ENCODE measurements around the gene POU3F1. TPM values are rescaled to one million over a fixed set of nuclear protein-coding genes. Genes with fewer than 3 reads are reported as not detected.

The POU3F1 gene
- 0.69 and 2.8 TPM in 2 replicates for total RNA-seq (ENCODE audit: low replicate concordance)
- long read RNA-seq: 0 reads

- Mint-ChIP-seq H3K9me3 (no peaks in the 10 kb centered on the region), H3K4me3 (peak within 1 kb of the TSS; percentile 86), H3K4me1 (ENCODE audit: unreplicated experiment) (peaks cover 15% of the 10 kb centered on the region), H3K36me3 (peaks cover 3% of the 10 kb centered on the region), H3K27ac (no peak within 1 kb of the TSS), H3K27me3 (peaks cover 74% of the 10 kb centered on the region)
- DNase-seq (ENCODE audit: extremely low spot score, unreplicated experiment): no peak
- no peak for TF ChIP-seq CTCF (conservative IDR thresholded peaks at IDR 0.05)
These were observed at the start of gene POU3F1 for GRCh38 chr1:38046333-38046883. TSS of gene POU3F1 (minus strand) at chr1:38046793. CDS start at chr1:38046743, 50 bp downstream.

GRCh38 chr1:38095454-38095931 lies 48.9 kb upstream of the POU3F1 start:
- Mint-ChIP-seq H3K4me1 (ENCODE audit: unreplicated experiment) (peaks cover 19% of the 10 kb centered on the region), H3K9me3 (no peaks in the 10 kb centered on the region), H3K27me3 (peaks cover 44% of the 10 kb centered on the region), H3K4me3 (no peak overlapping the region), H3K27ac (no peak overlapping the region), H3K36me3 (no peaks in the 10 kb centered on the region)
- DNase-seq (ENCODE audit: extremely low spot score, unreplicated experiment): no peak
- no peak for TF ChIP-seq CTCF (conservative IDR thresholded peaks at IDR 0.05)

- Mint-ChIP-seq H3K27ac (no peak overlapping the region), H3K36me3 (no peaks in the 10 kb centered on the region), H3K4me3 (no peak overlapping the region), H3K27me3 (peaks cover 49% of the 10 kb centered on the region), H3K4me1 (ENCODE audit: unreplicated experiment) (peaks cover 19% of the 10 kb centered on the region), H3K9me3 (no peaks in the 10 kb centered on the region)
- TF ChIP-seq CTCF (conservative IDR thresholded peaks at IDR 0.05): no peak
- DNase-seq (ENCODE audit: extremely low spot score, unreplicated experiment): no peak
These were observed 48.2 kb upstream of the POU3F1 start for GRCh38 chr1:38094711-38095290.

- Mint-ChIP-seq H3K27me3 (peaks cover 53% of the 10 kb centered on the region), H3K4me1 (ENCODE audit: unreplicated experiment) (peaks cover 19% of the 10 kb centered on the region), H3K9me3 (no peaks in the 10 kb centered on the region), H3K36me3 (no peaks in the 10 kb centered on the region), H3K4me3 (no peak overlapping the region), H3K27ac (no peak overlapping the region)
- TF ChIP-seq CTCF (conservative IDR thresholded peaks at IDR 0.05): no peak
- no peak for DNase-seq (ENCODE audit: extremely low spot score, unreplicated experiment)
These were observed 47.3 kb upstream of the POU3F1 start for GRCh38 chr1:38093569-38094520.

GRCh38 chr1:38092256-38092655 lies 45.7 kb upstream of the POU3F1 start:
- DNase-seq (ENCODE audit: extremely low spot score, unreplicated experiment): no peak
- Mint-ChIP-seq H3K4me1 (ENCODE audit: unreplicated experiment) (peaks cover 19% of the 10 kb centered on the region), H3K27ac (no peak overlapping the region), H3K4me3 (no peak overlapping the region), H3K27me3 (peaks cover 45% of the 10 kb centered on the region), H3K9me3 (no peaks in the 10 kb centered on the region), H3K36me3 (no peaks in the 10 kb centered on the region)
- no peak for TF ChIP-seq CTCF (conservative IDR thresholded peaks at IDR 0.05)

Measured in type B pancreatic cell (in vitro differentiated cells).